ENCODE measurements around the gene VSIG10L2. TPM values are rescaled to one million over a fixed set of nuclear protein-coding genes. Genes with fewer than 3 reads are reported as not detected.

VSIG10L2 gene
- total RNA-seq, 2 donors from 2014 or later = not detected

DNA sequence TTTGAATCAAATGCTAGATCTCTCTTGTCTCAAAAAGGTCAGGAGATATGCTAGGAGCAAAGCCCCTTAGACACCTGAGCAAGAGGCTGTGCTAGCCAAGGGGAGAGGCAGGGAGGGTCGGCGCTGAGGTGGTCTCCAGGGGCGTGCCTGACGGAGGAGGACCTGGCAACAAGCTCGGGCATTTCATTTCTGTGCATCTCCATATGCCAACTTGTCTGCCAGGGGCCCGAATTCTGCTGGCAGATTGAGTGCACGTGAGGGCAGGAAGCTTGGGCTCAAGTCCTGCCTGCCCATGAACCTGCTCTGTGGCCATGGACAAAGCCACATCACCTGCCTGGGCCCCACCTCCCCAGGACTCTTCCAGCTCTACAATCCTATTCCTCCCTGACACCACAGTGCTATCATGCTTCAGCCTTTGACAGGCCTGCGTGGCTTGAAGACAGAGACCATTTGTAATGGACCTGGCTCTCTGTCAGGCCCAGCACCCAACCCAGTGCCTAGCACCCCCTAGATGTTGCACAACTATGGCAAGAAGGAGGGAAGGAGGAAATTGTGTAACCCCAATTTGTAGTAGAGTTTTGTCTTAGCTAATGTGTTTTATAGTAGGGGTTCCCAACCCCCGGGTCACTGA, 16.3 kb upstream of the VSIG10L2 start:
- Mint-ChIP-seq H3K27ac (no peak overlapping the region), H3K36me3 (ENCODE audit: low read depth) (no peaks in the 10 kb centered on the region), H3K4me1 (peaks cover 20% of the 10 kb centered on the region), H3K27me3 (ENCODE audit: insufficient read depth) (peaks cover 7% of the 10 kb centered on the region), H3K9me3 (no peaks in the 10 kb centered on the region), H3K4me3 (no peak overlapping the region)
- H3K27ac ChIP-seq (ENCODE audit: low read depth, low read length) = no peak overlapping the region
- H3K4me1 ChIP-seq (ENCODE audit: control insufficient read depth, insufficient read depth, low read length) = peaks cover 2% of the 10 kb centered on the region
- H3K27me3 ChIP-seq (ENCODE audit: control insufficient read depth, insufficient read depth, low read length, poor library complexity, severe bottlenecking) = peaks cover 19% of the 10 kb centered on the region
- no peak for DNase-seq
- no peaks in the 10 kb centered on the region for H3K9me3 ChIP-seq (ENCODE audit: control insufficient read depth, low read length)
- TF ChIP-seq, protein P1, sequence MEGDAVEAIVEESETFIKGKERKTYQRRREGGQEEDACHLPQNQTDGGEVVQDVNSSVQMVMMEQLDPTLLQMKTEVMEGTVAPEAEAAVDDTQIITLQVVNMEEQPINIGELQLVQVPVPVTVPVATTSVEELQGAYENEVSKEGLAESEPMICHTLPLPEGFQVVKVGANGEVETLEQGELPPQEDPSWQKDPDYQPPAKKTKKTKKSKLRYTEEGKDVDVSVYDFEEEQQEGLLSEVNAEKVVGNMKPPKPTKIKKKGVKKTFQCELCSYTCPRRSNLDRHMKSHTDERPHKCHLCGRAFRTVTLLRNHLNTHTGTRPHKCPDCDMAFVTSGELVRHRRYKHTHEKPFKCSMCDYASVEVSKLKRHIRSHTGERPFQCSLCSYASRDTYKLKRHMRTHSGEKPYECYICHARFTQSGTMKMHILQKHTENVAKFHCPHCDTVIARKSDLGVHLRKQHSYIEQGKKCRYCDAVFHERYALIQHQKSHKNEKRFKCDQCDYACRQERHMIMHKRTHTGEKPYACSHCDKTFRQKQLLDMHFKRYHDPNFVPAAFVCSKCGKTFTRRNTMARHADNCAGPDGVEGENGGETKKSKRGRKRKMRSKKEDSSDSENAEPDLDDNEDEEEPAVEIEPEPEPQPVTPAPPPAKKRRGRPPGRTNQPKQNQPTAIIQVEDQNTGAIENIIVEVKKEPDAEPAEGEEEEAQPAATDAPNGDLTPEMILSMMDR (conservative IDR thresholded peaks at IDR 0.05) = no peak
- no peak overlapping the region for H3K9ac ChIP-seq (ENCODE audit: extremely low read depth, low read length, poor library complexity, severe bottlenecking)
- H3K4me3 ChIP-seq (ENCODE audit: low read length) = no peak overlapping the region
- 95 to 98% methylated on average over 6 to 9 of the region's 9 CpGs for WGBS, 2 experiments (ENCODE audit: insufficient coverage in 1 of 2, insufficient read length in 1 of 2)
- H3K36me3 ChIP-seq (ENCODE audit: control insufficient read depth, insufficient read depth, low read length) = no peaks in the 10 kb centered on the region

DNA sequence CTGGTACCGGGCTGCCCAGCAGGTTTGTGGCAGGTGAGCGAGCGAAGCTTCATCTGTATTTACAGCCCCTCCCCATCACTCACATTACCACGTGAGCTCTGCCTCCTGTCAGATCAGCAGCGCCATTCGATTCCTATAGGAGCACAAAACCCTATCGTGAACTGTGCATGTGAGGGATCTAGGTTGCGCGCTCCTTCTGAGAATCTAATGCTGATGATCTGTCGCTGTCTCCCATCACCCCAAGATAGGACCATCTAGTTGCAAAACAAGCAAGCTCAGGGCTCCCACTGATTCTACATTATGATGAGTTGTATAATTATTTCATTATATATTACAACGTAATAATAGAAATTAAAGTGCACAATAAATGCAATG, 15.8 kb upstream of the VSIG10L2 start:
- DNase-seq = no peak
- TF ChIP-seq, protein P1 (conservative IDR thresholded peaks at IDR 0.05) = no peak

DNA sequence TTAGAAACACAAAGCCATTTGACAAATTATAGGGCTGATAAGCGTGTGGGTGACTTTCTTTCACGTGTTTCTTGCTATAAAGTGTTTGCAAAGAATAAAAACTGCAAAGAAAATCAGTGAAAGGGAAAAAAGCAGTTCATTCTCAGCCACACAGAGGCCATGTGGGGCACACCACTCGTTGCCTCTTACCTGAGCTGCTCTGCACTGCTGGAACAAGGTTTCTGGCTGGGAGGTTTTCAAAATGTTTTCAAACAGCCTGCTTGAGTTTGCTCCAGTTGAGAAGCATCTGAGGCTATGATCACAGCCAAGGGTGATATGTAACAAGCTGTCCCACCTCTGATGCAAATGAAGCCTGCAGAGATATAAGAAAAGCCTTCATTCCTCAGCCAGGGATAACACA, 14.7 kb upstream of the VSIG10L2 start:
- Histone ChIP-seq H3K9ac (ENCODE audit: extremely low read depth, low read length, poor library complexity, severe bottlenecking) (no peak overlapping the region), H3K27me3 (ENCODE audit: control insufficient read depth, insufficient read depth, low read length, poor library complexity, severe bottlenecking) (peaks cover 18% of the 10 kb centered on the region), H3K27ac (ENCODE audit: low read depth, low read length) (no peak overlapping the region), H3K4me3 (ENCODE audit: low read length) (no peak overlapping the region), H3K36me3 (ENCODE audit: control insufficient read depth, insufficient read depth, low read length) (no peaks in the 10 kb centered on the region), H3K9me3 (ENCODE audit: control insufficient read depth, low read length) (no peaks in the 10 kb centered on the region), H3K4me1 (ENCODE audit: control insufficient read depth, insufficient read depth, low read length) (no peaks in the 10 kb centered on the region)
- Mint-ChIP-seq H3K4me3 (no peak overlapping the region), H3K27ac (no peak overlapping the region), H3K9me3 (no peaks in the 10 kb centered on the region), H3K27me3 (ENCODE audit: insufficient read depth) (peaks cover 7% of the 10 kb centered on the region), H3K36me3 (ENCODE audit: low read depth) (no peaks in the 10 kb centered on the region), H3K4me1 (peaks cover 13% of the 10 kb centered on the region)
- WGBS, 2 experiments (ENCODE audit: insufficient coverage in 1 of 2, insufficient read length in 1 of 2) = 79 to 80% methylated on average over 3 of the region's 3 CpGs
- TF ChIP-seq, protein P1 (conservative IDR thresholded peaks at IDR 0.05) = no peak
- no peak for DNase-seq

More for the DNA sequence above, 15.8 kb upstream of the VSIG10L2 start:
- WGBS, 2 experiments (ENCODE audit: insufficient coverage in 1 of 2, insufficient read length in 1 of 2) = 91% methylated on average over 7 to 11 of the region's 11 CpGs
- H3K27ac Mint-ChIP-seq = no peak overlapping the region
- H3K4me1 Mint-ChIP-seq = peaks cover 16% of the 10 kb centered on the region
- Histone ChIP-seq H3K4me3 (ENCODE audit: low read length) (no peak overlapping the region), H3K27me3 (ENCODE audit: control insufficient read depth, insufficient read depth, low read length, poor library complexity, severe bottlenecking) (peaks cover 18% of the 10 kb centered on the region), H3K4me1 (ENCODE audit: control insufficient read depth, insufficient read depth, low read length) (peaks cover 2% of the 10 kb centered on the region), H3K36me3 (ENCODE audit: control insufficient read depth, insufficient read depth, low read length) (no peaks in the 10 kb centered on the region), H3K9ac (ENCODE audit: extremely low read depth, low read length, poor library complexity, severe bottlenecking) (no peak overlapping the region), H3K27ac (ENCODE audit: low read depth, low read length) (no peak overlapping the region), H3K9me3 (ENCODE audit: control insufficient read depth, low read length) (no peaks in the 10 kb centered on the region)
- no peak overlapping the region for H3K4me3 Mint-ChIP-seq
- no peaks in the 10 kb centered on the region for H3K36me3 Mint-ChIP-seq (ENCODE audit: low read depth)
- no peaks in the 10 kb centered on the region for H3K9me3 Mint-ChIP-seq
- H3K27me3 Mint-ChIP-seq (ENCODE audit: insufficient read depth) = peaks cover 7% of the 10 kb centered on the region

Data from endodermal cell (in vitro differentiated cells).